Gastroesophageal sphincter (tissue), 4 donors: ENCODE results near the gene PTPRD. TPM values are rescaled to one million over a fixed set of nuclear protein-coding genes. Genes with fewer than 3 reads are reported as not detected.

Source experiments
- ATAC-seq: fragments of 150-250 bp; one replicate; pipeline ENCODE4 v1.9.1; 2016; ENCODE audit warnings: mild to moderate bottlenecking, moderate library complexity
- H3K27ac ChIP-seq, 4 donors: fragments of 200-600 bp; sonication (generic) in 3 of 4; 1 replicate in 3 of 4; 2 replicates in 1 of 4; pipeline ENCODE4 v1.5.1; 2016 to 2019
- H3K27me3 ChIP-seq: fragments of 200-600 bp; sonication (generic); one replicate; pipeline ENCODE4 v1.5.1; 2019
- H3K36me3 ChIP-seq, 2 donors: fragments of 200-600 bp; sonication (generic); one replicate each; pipeline ENCODE4 v1.5.1; 2019; ENCODE audit warnings: control low read depth in 1 of 2
- H3K4me1 ChIP-seq, 3 donors: fragments of 200-600 bp; sonication (generic); 1 replicate in 2 of 3; 2 replicates in 1 of 3; pipeline ENCODE4 v1.5.1; 2016 to 2019; ENCODE audit warnings: control low read depth in 2 of 3
- H3K4me3 ChIP-seq, 2 donors: fragments of 200-600 bp; sonication (generic); one replicate each; pipeline ENCODE4 v1.5.1; 2019; ENCODE audit warnings: mild to moderate bottlenecking in 1 of 2, moderate library complexity in 1 of 2
- H3K9me3 ChIP-seq, 3 donors: fragments of 200-600 bp; sonication (generic); one replicate each; pipeline ENCODE4 v1.5.1; 2017 to 2019; ENCODE audit warnings: control low read depth in 2 of 3
- CTCF ChIP-seq, 4 experiments: fragments of 200-600 bp in 2 of 4; fragments of 450-650 bp in 2 of 4; sonication (generic) in 1 of 4; IDR thresholded peaks; one replicate each; pipeline ENCODE4 v1.5.1; 2017 to 2019; ENCODE audit warnings: antibody characterized with exemption in 4 of 4, mild to moderate bottlenecking in 2 of 4, moderate library complexity in 2 of 4
- EP300 ChIP-seq: sonication (generic); formaldehyde crosslinking; IDR thresholded peaks from one replicate; pipeline ENCODE4 v1.6.1; 2017; ENCODE audit warnings: antibody characterized with exemption, mild to moderate bottlenecking
- POLR2A ChIP-seq, 2 donors: fragments of 450-650 bp; IDR thresholded peaks; one replicate each; pipeline ENCODE4 v1.6.1; 2017; ENCODE audit warnings: antibody characterized with exemption in 2 of 2, mild to moderate bottlenecking in 2 of 2, moderate library complexity in 1 of 2
- POLR2AphosphoS5 ChIP-seq: sonication (generic); formaldehyde crosslinking; IDR thresholded peaks from one replicate; pipeline ENCODE4 v1.6.1; 2017; ENCODE audit warnings: antibody characterized with exemption
- WGBS, 2 donors: methylation state at CpG; one replicate each; pipeline ENCODE4 v1.1.5; 2018; ENCODE audit warnings: low coverage in 1 of 2; 5-methylcytosine and 5-hydroxymethylcytosine counted together
- total RNA-seq, 4 donors: library from RNA; depleted of rRNA; stranded (reverse); fragments of >200 nt; gene quantifications; one replicate each; pipeline ENCODE4 v1.1.0, GENCODE V29; 2016

The PTPRD gene
- total RNA-seq, 4 donors from 2014 or later: 3.5 to 53.9 (median 15.8) TPM

- no peak for ATAC-seq
- Histone ChIP-seq H3K27me3 (no peaks in the 10 kb centered on the region), H3K36me3 (no peaks in the 10 kb centered on the region), H3K27ac (no peak overlapping the region), H3K4me3 (no peak overlapping the region), H3K9me3 (no peaks in the 10 kb centered on the region), H3K4me1 (peaks cover 0 to 7% (median 0%) of the 10 kb centered on the region in 3 donors)
- TF ChIP-seq EP300 (no peak), POLR2AphosphoS5 (no peak), CTCF (IDR thresholded peaks at IDR 0.05) (no peak), POLR2A (IDR thresholded peaks at IDR 0.05) (no peak)
- 90 to 98% methylated on average over 2 to 3 of the region's 5 CpGs for WGBS, 2 donors
These were observed 1830.6 kb downstream of the PTPRD start for GRCh38 chr9:8782237-8782636.

DNA sequence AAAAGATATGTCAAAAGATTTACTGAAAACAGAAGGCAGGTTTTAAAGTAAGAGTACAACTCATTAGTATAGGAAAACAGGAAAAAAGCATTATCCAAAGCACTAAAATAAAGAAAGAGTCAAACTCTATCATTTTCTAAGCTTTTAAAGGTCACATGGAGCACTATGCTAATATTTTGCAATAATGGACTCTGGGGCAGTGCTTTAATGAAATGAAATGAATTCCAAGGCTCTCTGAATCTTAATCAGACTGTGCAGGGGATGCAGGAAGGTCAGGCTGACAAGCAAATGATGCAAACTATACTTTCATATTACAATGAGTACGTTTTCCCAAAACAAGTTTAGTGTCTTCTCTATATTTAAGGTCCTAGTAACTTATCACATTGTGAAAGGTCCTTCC is 1831.3 kb downstream of the PTPRD start:
- peaks cover 0 to 7% (median 0%) of the 10 kb centered on the region in 3 donors for H3K4me1 ChIP-seq
- H3K36me3 ChIP-seq: no peaks in the 10 kb centered on the region
- no peak for ATAC-seq
- WGBS, 2 donors: 68 to 82% methylated on average over 1 of the region's 1 CpG
- TF ChIP-seq POLR2AphosphoS5: no peak
- TF ChIP-seq POLR2A (IDR thresholded peaks at IDR 0.05): no peak
- no peak for TF ChIP-seq CTCF (IDR thresholded peaks at IDR 0.05)
- TF ChIP-seq EP300: no peak
- no peaks in the 10 kb centered on the region for H3K9me3 ChIP-seq
- no peak overlapping the region for H3K4me3 ChIP-seq
- no peak overlapping the region for H3K27ac ChIP-seq
- H3K27me3 ChIP-seq: no peaks in the 10 kb centered on the region

- H3K4me3 ChIP-seq: no peak overlapping the region
- no peaks in the 10 kb centered on the region for H3K36me3 ChIP-seq
- WGBS, 2 donors: 62% methylated on average over 3 of the region's 3 CpGs; no CpG with 5 or more reads in 1 of the 2 donors
- TF ChIP-seq POLR2AphosphoS5: no peak
- TF ChIP-seq POLR2A (IDR thresholded peaks at IDR 0.05): no peak
- no peak for TF ChIP-seq CTCF (IDR thresholded peaks at IDR 0.05)
- no peak for TF ChIP-seq EP300
- no peak overlapping the region for H3K27ac ChIP-seq
- H3K4me1 ChIP-seq: peaks cover 0 to 7% (median 0%) of the 10 kb centered on the region in 3 donors
- H3K9me3 ChIP-seq: no peaks in the 10 kb centered on the region
- ATAC-seq: no peak
- H3K27me3 ChIP-seq: no peaks in the 10 kb centered on the region
These were observed 1832.4 kb downstream of the PTPRD start for GRCh38 chr9:8780386-8780785.

DNA sequence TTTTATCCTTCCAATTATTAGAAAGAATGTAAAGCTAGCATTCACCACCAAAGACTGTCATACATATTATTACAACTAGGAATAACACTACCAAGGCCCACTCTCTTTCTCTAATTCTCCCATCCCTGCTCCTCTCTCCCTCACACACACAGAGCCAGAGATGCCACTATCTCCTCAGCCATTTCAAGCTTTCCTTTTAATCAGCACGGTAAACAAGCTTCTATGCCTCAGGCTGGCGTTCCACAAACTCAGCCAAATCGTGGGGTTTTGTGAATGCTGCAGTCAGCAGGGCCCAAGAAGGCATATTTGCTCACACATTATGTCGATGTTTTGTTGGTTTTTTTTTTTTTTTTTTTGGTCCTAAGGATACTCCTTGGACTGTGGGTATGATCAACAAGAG is 1833.3 kb downstream of the PTPRD start:
- Histone ChIP-seq H3K36me3 (no peaks in the 10 kb centered on the region), H3K27me3 (no peaks in the 10 kb centered on the region), H3K4me3 (no peak overlapping the region), H3K4me1 (peaks cover 0 to 5% (median 0%) of the 10 kb centered on the region in 3 donors), H3K27ac (no peak overlapping the region), H3K9me3 (no peaks in the 10 kb centered on the region)
- no peak for TF ChIP-seq POLR2AphosphoS5
- no peak for TF ChIP-seq CTCF (IDR thresholded peaks at IDR 0.05)
- no peak for TF ChIP-seq EP300
- no peak for TF ChIP-seq POLR2A (IDR thresholded peaks at IDR 0.05)
- ATAC-seq: no peak
- WGBS, 2 donors: 90% methylated on average over 4 of the region's 4 CpGs; no CpG with 5 or more reads in 1 of the 2 donors

- whole genome bisulfite sequencing, 2 donors: 88 to 92% methylated on average over 6 of the region's 6 CpGs
- H3K27me3 ChIP-seq: no peaks in the 10 kb centered on the region
- H3K36me3 ChIP-seq: no peaks in the 10 kb centered on the region
- no peak overlapping the region for H3K27ac ChIP-seq
- no peaks in the 10 kb centered on the region for H3K9me3 ChIP-seq
- no peaks in the 10 kb centered on the region for H3K4me1 ChIP-seq
- H3K4me3 ChIP-seq: no peak overlapping the region
- no peak for TF ChIP-seq POLR2AphosphoS5
- TF ChIP-seq EP300: no peak
- no peak for TF ChIP-seq POLR2A (IDR thresholded peaks at IDR 0.05)
- no peak for TF ChIP-seq CTCF (IDR thresholded peaks at IDR 0.05)
- no peak for ATAC-seq
These were observed 1834.4 kb downstream of the PTPRD start for GRCh38 chr9:8778356-8778755.
